RWPE2 (cell line): ENCODE measurements around the gene RNF111.

ENCODE experiments used
- ATAC-seq: fragments of 200-7000 bp; cut with Tn5 transposase; 3 replicates; pipeline ENCODE4 v1.9.1; 2021; ENCODE audit warnings: low read depth
- DNase-seq: peaks from one replicate; pipeline ENCODE4 v3.0.0-alpha.2; 2020; ENCODE audit warnings: low spot score
- H3K27ac ChIP-seq: fragments of 450-650 bp; 2 replicates; pipeline ENCODE4 v1.5.1; 2017; ENCODE audit warnings: mild to moderate bottlenecking; ENCODE audit not compliant: poor library complexity, severe bottlenecking
- H3K27me3 ChIP-seq: fragments of 250-450 bp; sonication (Bioruptor Pico); 2 replicates; pipeline ENCODE4 v1.5.1; 2021; ENCODE audit warnings: mild to moderate bottlenecking, moderate library complexity; ENCODE audit not compliant: insufficient read depth, poor library complexity, severe bottlenecking
- H3K36me3 ChIP-seq: fragments of 250-450 bp; sonication (Bioruptor Pico); 2 replicates; pipeline ENCODE4 v1.5.1; 2020; ENCODE audit warnings: low read depth, mild to moderate bottlenecking, moderate library complexity
- H3K4me1 ChIP-seq: fragments of 250-450 bp; sonication (Bioruptor Pico); 2 replicates; pipeline ENCODE4 v1.5.1; 2021; ENCODE audit warnings: mild to moderate bottlenecking, moderate library complexity; ENCODE audit not compliant: insufficient read depth, poor library complexity, severe bottlenecking
- H3K4me3 ChIP-seq: fragments of 250-450 bp; sonication (Bioruptor Pico); 2 replicates; pipeline ENCODE4 v1.5.1; 2021; ENCODE audit warnings: mild to moderate bottlenecking, moderate library complexity; ENCODE audit not compliant: severe bottlenecking
- H3K9me3 ChIP-seq: fragments of 250-450 bp; sonication (Bioruptor Pico); 2 replicates; pipeline ENCODE4 v1.5.1; 2021; ENCODE audit warnings: mild to moderate bottlenecking, moderate library complexity; ENCODE audit not compliant: severe bottlenecking
- CTCF ChIP-seq: fragments of 450-650 bp; IDR thresholded peaks from one replicate; pipeline ENCODE4 v1.5.1; 2017; ENCODE audit warnings: mild to moderate bottlenecking, moderate library complexity; ENCODE audit not compliant: poor library complexity, severe bottlenecking

RNF111 gene

GRCh38 chr15:59005579-59005978 lies 18.1 kb downstream of the RNF111 start:
- Histone ChIP-seq H3K36me3 (peaks cover 56% of the 10 kb centered on the region), H3K4me3 (no peak overlapping the region)
- ATAC-seq: no peak

GRCh38 chr15:59008086-59008485 lies 20.6 kb downstream of the RNF111 start:
- Histone ChIP-seq H3K4me3 (no peak overlapping the region), H3K36me3 (peaks cover 53% of the 10 kb centered on the region), H3K27ac (no peak overlapping the region), H3K4me1 (peaks cover 4% of the 10 kb centered on the region), H3K27me3 (no peaks in the 10 kb centered on the region), H3K9me3 (no peaks in the 10 kb centered on the region)
- ATAC-seq (no peak), DNase-seq (no peak)
- TF ChIP-seq CTCF: no peak

More at GRCh38 chr15:59005579-59005978, 18.1 kb downstream of the RNF111 start:
- Histone ChIP-seq H3K4me1 (no peaks in the 10 kb centered on the region), H3K9me3 (no peaks in the 10 kb centered on the region), H3K27ac (no peak overlapping the region), H3K27me3 (no peaks in the 10 kb centered on the region)
- TF ChIP-seq CTCF: no peak
- no peak for DNase-seq

DNA sequence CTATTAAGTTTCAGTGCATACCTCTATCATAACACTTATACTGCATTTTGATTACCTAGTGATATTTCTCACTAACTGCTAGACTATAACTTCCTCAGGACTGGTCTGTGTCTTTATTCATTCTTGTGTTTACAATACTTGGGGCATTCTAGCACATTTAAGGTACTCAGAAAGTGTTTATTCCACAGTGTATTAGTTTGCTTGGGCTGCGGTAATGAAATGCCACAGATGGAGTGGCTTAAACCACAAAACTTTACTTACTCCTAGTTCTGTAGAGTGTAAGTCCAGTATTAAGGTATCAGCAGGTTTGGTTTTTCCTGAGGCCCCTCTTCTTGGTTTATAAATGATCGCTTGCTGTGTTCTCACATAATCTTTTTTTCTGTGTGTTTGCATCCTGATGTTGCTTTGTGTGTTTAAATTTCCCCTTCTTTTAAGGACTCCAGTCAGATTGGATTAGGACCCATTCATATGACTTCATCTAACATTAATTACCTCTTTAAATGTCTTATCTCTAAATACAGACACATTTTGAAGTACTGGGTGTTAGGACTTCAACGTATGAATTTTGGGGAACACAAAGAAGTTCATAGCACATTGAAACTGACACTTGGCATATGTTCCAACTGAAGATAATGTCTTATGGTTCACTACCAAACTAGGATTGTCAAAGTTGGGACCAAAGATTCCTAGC lies 23.9 kb downstream of the RNF111 start:
- no peak for ATAC-seq
- DNase-seq: no peak
- Histone ChIP-seq H3K27me3 (no peaks in the 10 kb centered on the region), H3K4me3 (no peak overlapping the region), H3K27ac (no peak overlapping the region), H3K4me1 (peaks cover 10% of the 10 kb centered on the region), H3K9me3 (no peaks in the 10 kb centered on the region), H3K36me3 (peaks cover 42% of the 10 kb centered on the region)
- no peak for TF ChIP-seq CTCF

DNA sequence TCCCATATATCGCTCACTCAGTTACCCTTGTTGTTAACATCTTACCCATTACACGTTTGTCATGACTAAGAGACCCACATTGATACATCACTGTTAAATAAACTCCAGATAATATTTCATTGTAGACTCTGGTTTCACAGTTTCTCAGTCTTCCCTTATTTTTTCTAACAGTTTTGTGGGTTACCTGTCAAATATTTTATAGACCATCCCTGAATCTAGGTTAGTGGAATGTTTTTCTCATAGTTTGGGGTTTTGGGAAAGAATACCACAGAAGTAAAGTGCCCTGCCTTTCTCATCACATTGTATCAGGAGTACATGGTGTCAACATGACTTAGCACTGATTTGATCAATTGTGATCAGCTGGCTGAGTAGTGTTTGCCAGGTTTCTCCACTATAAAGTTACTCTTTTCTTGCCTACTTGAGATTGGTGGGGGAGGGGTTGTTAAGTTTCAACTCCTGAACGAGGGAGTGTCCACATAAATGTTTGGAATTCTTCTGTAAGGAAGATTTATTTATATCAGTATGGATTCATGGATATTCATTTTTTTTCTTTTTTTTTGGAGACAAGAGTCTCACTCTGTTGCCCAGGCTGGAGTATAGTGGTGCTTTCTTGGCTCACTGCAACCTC lies 25.9 kb downstream of the RNF111 start:
- Histone ChIP-seq H3K27me3 (no peaks in the 10 kb centered on the region), H3K27ac (no peak overlapping the region), H3K4me3 (no peak overlapping the region), H3K36me3 (peaks cover 54% of the 10 kb centered on the region), H3K9me3 (no peaks in the 10 kb centered on the region), H3K4me1 (peaks cover 10% of the 10 kb centered on the region)
- TF ChIP-seq CTCF: no peak
- peak; percentile 40; the same call in 2 of the 3 replicates for ATAC-seq
- no peak for DNase-seq

DNA sequence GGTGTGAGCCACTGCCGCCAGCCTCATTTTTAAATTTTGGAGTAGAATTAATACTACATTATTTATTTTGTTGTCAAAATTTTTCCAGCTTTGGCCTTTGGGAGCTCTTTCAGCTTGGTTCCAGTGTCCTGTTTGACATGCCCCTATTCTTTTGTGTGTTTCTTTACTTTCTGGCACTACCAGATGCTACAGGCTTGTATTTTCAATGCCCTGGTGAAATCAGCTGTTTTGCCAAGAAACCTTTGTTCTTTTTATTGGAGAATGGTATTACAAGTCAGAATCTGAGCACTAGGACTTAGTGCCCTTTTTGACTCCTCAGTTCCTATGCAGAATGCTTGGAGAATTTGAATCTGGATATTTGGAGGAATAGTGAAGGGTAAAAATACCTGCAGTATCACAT lies 26.6 kb downstream of the RNF111 start:
- no peak for DNase-seq
- Histone ChIP-seq H3K27ac (no peak overlapping the region), H3K4me3 (no peak overlapping the region), H3K27me3 (no peaks in the 10 kb centered on the region), H3K36me3 (peaks cover 48% of the 10 kb centered on the region), H3K9me3 (no peaks in the 10 kb centered on the region), H3K4me1 (peaks cover 10% of the 10 kb centered on the region)
- no peak for TF ChIP-seq CTCF
- no peak for ATAC-seq
